ENCODE measurements around the gene SLC9A6.

The SLC9A6 gene

GRCh38 chrX:135975421-135975820 is 9.8 kb upstream of the SLC9A6 start:
- H3K27ac ChIP-seq = no peak overlapping the region
- TF ChIP-seq CTCF (IDR thresholded peaks at IDR 0.05) (no peak), ZFX (IDR thresholded peaks at IDR 0.05; ENCODE audit: borderline replicate concordance) (no peak)

GRCh38 chrX:135977611-135978010 is 7.6 kb upstream of the SLC9A6 start:
- peak overlapping the region; percentile 46 for H3K27ac ChIP-seq
- TF ChIP-seq CTCF (IDR thresholded peaks at IDR 0.05) (no peak), ZFX (IDR thresholded peaks at IDR 0.05; ENCODE audit: borderline replicate concordance) (no peak)

- TF ChIP-seq CTCF (IDR thresholded peaks at IDR 0.05) (no peak), ZFX (IDR thresholded peaks at IDR 0.05; ENCODE audit: borderline replicate concordance) (no peak)
- no peak overlapping the region for H3K27ac ChIP-seq
Observed at GRCh38 chrX:135981010-135981409, 4.2 kb upstream of the SLC9A6 start.

- H3K27ac ChIP-seq = no peak overlapping the region
- TF ChIP-seq CTCF (IDR thresholded peaks at IDR 0.05) = no peak
- no peak for TF ChIP-seq ZFX (IDR thresholded peaks at IDR 0.05; ENCODE audit: borderline replicate concordance)
Observed at GRCh38 chrX:135981668-135982067, 3.6 kb upstream of the SLC9A6 start.

- no peak overlapping the region for H3K27ac ChIP-seq
- TF ChIP-seq CTCF (IDR thresholded peaks at IDR 0.05) (no peak), ZFX (IDR thresholded peaks at IDR 0.05; ENCODE audit: borderline replicate concordance) (no peak)
Observed at GRCh38 chrX:135982860-135983259, 2.4 kb upstream of the SLC9A6 start.

GRCh38 chrX:135984256-135984655 is 979 bp upstream of the SLC9A6 start:
- TF ChIP-seq ZFX (IDR thresholded peaks at IDR 0.05; ENCODE audit: borderline replicate concordance) (no peak), CTCF (IDR thresholded peaks at IDR 0.05) (no peak)
- no peak overlapping the region for H3K27ac ChIP-seq

- TF ChIP-seq CTCF (IDR thresholded peaks at IDR 0.05) (no peak), ZFX (IDR thresholded peaks at IDR 0.05; ENCODE audit: borderline replicate concordance) (no peak)
- H3K27ac ChIP-seq = no peak overlapping the region
Observed at GRCh38 chrX:135984791-135985156, 461 bp upstream of the SLC9A6 start.

All from 22Rv1 (cell line).